Measurements from ENCODE around the gene SUGCT.

DNA sequence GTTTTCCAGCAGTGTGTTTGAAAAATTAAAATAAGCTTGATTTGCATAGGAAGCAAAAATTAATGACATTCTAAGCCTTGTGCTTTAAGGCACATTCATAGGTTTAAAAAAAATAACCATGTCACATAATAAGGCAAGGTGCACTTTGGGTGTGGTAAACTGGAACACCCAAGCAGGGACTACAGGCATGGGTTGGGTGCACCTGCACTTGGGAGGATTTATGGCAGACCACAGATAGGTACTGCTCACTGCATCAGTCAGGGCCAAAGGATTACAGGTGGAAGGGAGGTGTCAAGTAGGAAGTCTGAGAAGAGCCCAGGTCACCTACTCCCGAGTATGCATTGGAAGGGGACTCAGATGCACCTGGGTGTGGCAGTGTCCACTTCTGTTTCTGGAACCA, 753.7 kb downstream of the SUGCT start:
- TF ChIP-seq ZBTB7A (IDR thresholded peaks at IDR 0.05; ENCODE audit: low read depth), result no peak
- TF ChIP-seq MAX (IDR thresholded peaks at IDR 0.05), result no peak
- TF ChIP-seq EP300 (IDR thresholded peaks at IDR 0.05; ENCODE audit: borderline replicate concordance), result no peak
- TF ChIP-seq REST (IDR thresholded peaks at IDR 0.05; ENCODE audit: low read depth), result no peak
- no peak for TF ChIP-seq CEBPB (IDR thresholded peaks at IDR 0.05)
- TF ChIP-seq EGR1 (IDR thresholded peaks at IDR 0.05), result no peak
- TF ChIP-seq YY1 (IDR thresholded peaks at IDR 0.05; ENCODE audit: low read depth), result no peak
- no peak for TF ChIP-seq TAF1 (IDR thresholded peaks at IDR 0.05; ENCODE audit: low read depth)
- TF ChIP-seq RAD21 (IDR thresholded peaks at IDR 0.05; ENCODE audit: low read depth), result no peak
- TF ChIP-seq, protein P1, sequence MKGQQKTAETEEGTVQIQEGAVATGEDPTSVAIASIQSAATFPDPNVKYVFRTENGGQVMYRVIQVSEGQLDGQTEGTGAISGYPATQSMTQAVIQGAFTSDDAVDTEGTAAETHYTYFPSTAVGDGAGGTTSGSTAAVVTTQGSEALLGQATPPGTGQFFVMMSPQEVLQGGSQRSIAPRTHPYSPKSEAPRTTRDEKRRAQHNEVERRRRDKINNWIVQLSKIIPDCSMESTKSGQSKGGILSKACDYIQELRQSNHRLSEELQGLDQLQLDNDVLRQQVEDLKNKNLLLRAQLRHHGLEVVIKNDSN (IDR thresholded peaks at IDR 0.05), result no peak
- no peak for TF ChIP-seq FOXM1 (IDR thresholded peaks at IDR 0.05; ENCODE audit: borderline replicate concordance, low read depth)
- no peak for TF ChIP-seq NFIC (IDR thresholded peaks at IDR 0.05)

Data from Ishikawa (cell line).